ENCODE data around the gene NUCKS1. TPM values are rescaled to one million over a fixed set of nuclear protein-coding genes. Genes with fewer than 3 reads are reported as not detected.

NUCKS1 gene
- total and polyA plus RNA-seq, 8 donors, result 115 to 481 (median 371) TPM

- no peak for TF ChIP-seq CTCF (IDR thresholded peaks at IDR 0.05)
- DNase-seq (no peak), ATAC-seq (no peak)
- Histone ChIP-seq H3K36me3 (no peaks in the 10 kb centered on the region), H3K9me3 (no peaks in the 10 kb centered on the region), H3K4me3 (no peak overlapping the region), H3K4me1 (peaks cover 0 to 16% of the 10 kb centered on the region in 2 donors), H3K27me3 (peaks cover 0 to 4% of the 10 kb centered on the region in 2 donors), H3K27ac (no peak overlapping the region)
- intact Hi-C loops (cut with DNase I), result loop anchor here in 1 of 2 donors (10.0 kb wide), 1 partner anchor 49 kb away; no protein-coding TSS in a partner anchor
Observed at GRCh38 chr1:205665201-205666045, 84.6 kb downstream of the NUCKS1 start.

- DNase-seq, result no peak
- no peak for ATAC-seq
- TF ChIP-seq CTCF (IDR thresholded peaks at IDR 0.05), result no peak
- Histone ChIP-seq H3K4me3 (no peak overlapping the region), H3K27ac (no peak overlapping the region), H3K4me1 (peaks cover 0 to 16% of the 10 kb centered on the region in 2 donors), H3K9me3 (no peaks in the 10 kb centered on the region), H3K36me3 (no peaks in the 10 kb centered on the region), H3K27me3 (no peaks in the 10 kb centered on the region)
- intact Hi-C loops (cut with DNase I), result loop anchor here in 1 of 2 donors (10.0 kb wide), 1 partner anchor 50 kb away; no protein-coding TSS in a partner anchor
Observed at GRCh38 chr1:205664399-205665017, 85.5 kb downstream of the NUCKS1 start.

- Histone ChIP-seq H3K9me3 (no peaks in the 10 kb centered on the region), H3K27ac (no peak overlapping the region), H3K36me3 (no peaks in the 10 kb centered on the region), H3K27me3 (no peaks in the 10 kb centered on the region), H3K4me1 (peaks cover 3 to 14% of the 10 kb centered on the region in 2 donors), H3K4me3 (no peak overlapping the region)
- ATAC-seq, result no peak
- intact Hi-C loops (cut with DNase I), result loop anchor here in 1 of 2 donors (10.0 kb wide), 1 partner anchor 51 kb away; no protein-coding TSS in a partner anchor
- TF ChIP-seq CTCF (IDR thresholded peaks at IDR 0.05), result no peak
- no peak for DNase-seq
Observed at GRCh38 chr1:205663286-205663936, 86.6 kb downstream of the NUCKS1 start.

Other genes with a start within 250 kb of the NUCKS1 start
- 10 to 100 TPM; 19.7 to 30.1 TPM for gene CDK18, start 245.5 kb downstream of the NUCKS1 start, total RNA-seq
- gene CDK18, start 245.5 kb downstream of the NUCKS1 start, polyA plus RNA-seq (ENCODE audit: insufficient read length in 6 of 6), result 10 to 100 TPM; 18.5 to 25.1 (median 23.4) TPM
- gene ELK4, start 118.2 kb downstream of the NUCKS1 start, total RNA-seq, result 10 to 100 TPM; 51.5 to 69.9 TPM
- 10 to 100 TPM; 23.6 to 28.4 (median 25.8) TPM for gene ELK4, start 118.2 kb downstream of the NUCKS1 start, polyA plus RNA-seq (ENCODE audit: insufficient read length in 6 of 6)
- gene SLC45A3, start 69.7 kb downstream of the NUCKS1 start, total RNA-seq, result 1 to 10 TPM; 4.1 to 6.3 TPM
- gene SLC45A3, start 69.7 kb downstream of the NUCKS1 start, polyA plus RNA-seq (ENCODE audit: insufficient read length in 6 of 6), result 10 to 100 TPM in 1 of 6 donors, 1 to 10 TPM in 5; 7.2 to 10.7 (median 8.3) TPM
- 10 to 100 TPM; 18.8 to 29.9 TPM for gene RAB29, start 25.3 kb upstream of the NUCKS1 start, total RNA-seq
- 10 to 100 TPM in 1 of 6 donors, 1 to 10 TPM in 5; 6.1 to 10.0 (median 7.9) TPM for gene RAB29, start 25.3 kb upstream of the NUCKS1 start, polyA plus RNA-seq (ENCODE audit: insufficient read length in 6 of 6)
- gene SLC41A1, start 63.0 kb upstream of the NUCKS1 start, total RNA-seq, result 10 to 100 TPM; 29.4 to 36.1 TPM
- 10 to 100 TPM; 36.6 to 46.8 (median 43.6) TPM for gene SLC41A1, start 63.0 kb upstream of the NUCKS1 start, polyA plus RNA-seq (ENCODE audit: insufficient read length in 6 of 6)
- under 1 TPM; 0.13 to 0.32 TPM for gene PM20D1, start 100.0 kb upstream of the NUCKS1 start, total RNA-seq
- under 1 TPM; 0.29 to 0.79 (median 0.56) TPM for gene PM20D1, start 100.0 kb upstream of the NUCKS1 start, polyA plus RNA-seq (ENCODE audit: insufficient read length in 6 of 6)
- 10 to 100 TPM in 1 of 2 donors, 1 to 10 TPM in 1; 7.6 to 42.5 TPM for gene SLC26A9, start 193.3 kb upstream of the NUCKS1 start, total RNA-seq
- gene SLC26A9, start 193.3 kb upstream of the NUCKS1 start, polyA plus RNA-seq (ENCODE audit: insufficient read length in 6 of 6), result 1 to 10 TPM; 4.1 to 8.5 (median 6.2) TPM

All from left lung (tissue), 10 donors.